ENCODE results near the gene WDR70.
"Not testable (repeated sequence)": the region's sequence is repeated elsewhere in the genome, so short reads cannot be mapped to it uniquely, and the experiment has no call there.

The WDR70 gene

GRCh38 chr5:37428044-37428443 is 48.9 kb downstream of the WDR70 start:
- Mint-ChIP-seq H3K36me3 (ENCODE audit: low read depth) (peaks cover 4% of the 10 kb centered on the region), H3K9me3 (no peaks in the 10 kb centered on the region), H3K27ac (no peak overlapping the region), H3K27me3 (ENCODE audit: low read depth) (no peaks in the 10 kb centered on the region), H3K4me3 (no peak overlapping the region), H3K4me1 (ENCODE audit: low read depth) (peaks cover 2% of the 10 kb centered on the region)

DNA sequence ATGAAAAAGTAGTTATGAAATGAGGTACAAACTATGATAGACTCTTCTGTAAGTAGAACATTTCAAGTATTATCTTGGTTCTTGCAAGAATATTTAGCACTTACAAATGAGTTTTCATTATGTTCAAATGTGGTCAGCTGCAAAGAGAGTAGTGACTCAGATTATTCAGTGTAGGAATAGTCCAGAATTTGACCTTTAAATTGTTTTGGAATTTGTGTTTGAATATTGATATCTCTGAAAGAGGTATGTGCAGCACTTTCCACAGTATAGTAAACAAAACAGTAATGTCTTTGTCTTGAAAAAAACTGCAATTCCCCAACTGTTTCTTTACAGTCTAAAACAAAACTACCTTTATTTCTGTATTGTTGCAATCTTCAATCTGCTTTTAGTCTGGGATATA is 56.1 kb downstream of the WDR70 start:
- peaks cover 2% of the 10 kb centered on the region for H3K36me3 Mint-ChIP-seq (ENCODE audit: low read depth)
- H3K4me1 Mint-ChIP-seq (ENCODE audit: low read depth): no peaks in the 10 kb centered on the region
- no peak overlapping the region for H3K4me3 Mint-ChIP-seq
- no peak overlapping the region for H3K27ac Mint-ChIP-seq
- no peaks in the 10 kb centered on the region for H3K27me3 Mint-ChIP-seq (ENCODE audit: low read depth)
- H3K9me3 Mint-ChIP-seq: no peaks in the 10 kb centered on the region

DNA sequence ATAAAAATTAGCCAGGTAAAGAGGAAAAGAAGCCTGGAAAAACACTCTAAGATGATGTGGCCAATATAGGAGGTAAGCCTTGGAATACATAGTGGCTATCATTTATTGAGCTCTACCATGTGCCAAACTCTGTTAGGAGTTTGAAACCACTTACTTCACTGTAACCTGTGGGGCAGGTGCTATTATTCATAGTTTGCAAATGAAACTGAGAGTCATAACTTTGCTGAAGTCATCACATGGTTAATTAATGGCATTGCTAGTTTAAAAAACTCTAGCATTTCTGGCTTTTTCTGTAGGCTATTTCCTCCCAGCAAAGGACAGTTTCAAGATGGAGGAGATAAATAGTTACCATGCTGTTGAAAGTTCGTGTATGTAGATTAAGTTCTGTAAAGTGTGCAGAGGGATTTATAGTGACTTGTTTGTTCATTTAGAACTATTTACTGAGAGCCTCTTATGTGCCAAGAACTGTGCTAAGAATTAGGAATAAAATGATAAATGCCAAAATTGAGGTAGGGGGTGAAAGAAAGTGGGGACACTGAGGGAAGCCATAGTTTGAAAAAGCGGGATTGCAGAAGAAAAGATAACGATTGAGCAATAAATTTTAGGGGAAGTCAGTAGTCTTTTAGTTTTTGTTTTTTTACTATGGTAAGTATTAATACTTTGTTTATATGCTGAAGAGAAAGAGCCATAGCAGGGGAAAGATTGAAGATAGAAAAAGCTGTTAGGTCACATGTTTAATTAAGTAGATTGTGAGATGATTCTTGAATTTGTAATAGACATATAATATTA is 57.2 kb downstream of the WDR70 start:
- Mint-ChIP-seq H3K27ac (no peak overlapping the region), H3K4me1 (ENCODE audit: low read depth) (no peaks in the 10 kb centered on the region), H3K36me3 (ENCODE audit: low read depth) (peaks cover 4% of the 10 kb centered on the region), H3K27me3 (ENCODE audit: low read depth) (no peaks in the 10 kb centered on the region), H3K9me3 (no peaks in the 10 kb centered on the region), H3K4me3 (no peak overlapping the region)

- no peaks in the 10 kb centered on the region for H3K9me3 Mint-ChIP-seq
- H3K27ac Mint-ChIP-seq: no peak overlapping the region
- H3K27me3 Mint-ChIP-seq (ENCODE audit: low read depth): no peaks in the 10 kb centered on the region
- H3K4me3 Mint-ChIP-seq: no peak overlapping the region
- H3K4me1 Mint-ChIP-seq (ENCODE audit: low read depth): no peaks in the 10 kb centered on the region
- H3K36me3 Mint-ChIP-seq (ENCODE audit: low read depth): peaks cover 4% of the 10 kb centered on the region
These were observed 58.6 kb downstream of the WDR70 start for GRCh38 chr5:37437711-37438110.

DNA sequence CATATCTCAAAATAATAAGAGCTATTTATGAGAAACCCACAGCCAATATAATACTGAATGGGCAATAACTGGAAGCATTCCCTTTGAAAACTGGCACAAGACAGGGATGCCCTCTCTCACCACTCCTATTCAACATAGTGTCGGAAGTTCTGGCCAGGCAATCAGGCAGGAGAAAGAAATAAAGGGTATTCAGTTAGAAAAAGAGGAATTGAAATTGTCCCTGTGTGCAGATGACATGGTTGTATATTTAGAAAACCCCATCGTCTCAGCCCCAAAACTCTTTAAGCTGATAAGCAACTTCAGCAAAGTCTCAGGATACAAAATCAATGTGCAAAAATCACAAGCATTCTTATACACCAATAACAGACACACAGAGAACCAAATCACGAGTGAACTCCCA is 66.7 kb downstream of the WDR70 start:
- H3K4me3 Mint-ChIP-seq; H3K27me3 Mint-ChIP-seq (ENCODE audit: low read depth); H3K4me1 Mint-ChIP-seq (ENCODE audit: low read depth); H3K27ac Mint-ChIP-seq: not testable (repeated sequence)
- Mint-ChIP-seq H3K36me3 (ENCODE audit: low read depth) (peaks cover 35% of the 10 kb centered on the region), H3K9me3 (peaks cover 20% of the 10 kb centered on the region)

DNA sequence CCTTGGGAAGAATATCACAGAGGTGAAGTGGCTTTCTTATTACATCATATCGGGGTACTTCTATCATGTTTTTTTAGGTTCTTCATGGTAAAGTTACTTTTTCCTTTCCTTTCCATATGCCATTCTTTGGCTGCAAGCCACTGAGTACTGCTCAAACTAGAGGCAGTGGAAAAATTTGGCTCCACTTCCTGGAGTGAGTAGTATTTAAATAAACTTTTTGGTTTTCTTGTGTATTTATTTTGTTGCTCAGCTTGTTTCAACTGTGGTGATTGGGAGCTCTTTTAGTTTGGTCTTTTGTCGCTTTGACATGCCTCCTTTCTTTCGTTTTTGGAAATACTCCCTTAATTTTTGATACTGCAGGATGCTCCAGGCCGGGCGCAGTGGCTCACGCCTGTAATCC is 69.8 kb downstream of the WDR70 start:
- Mint-ChIP-seq H3K9me3 (peaks cover 36% of the 10 kb centered on the region), H3K27ac (no peak overlapping the region), H3K4me1 (ENCODE audit: low read depth) (no peaks in the 10 kb centered on the region), H3K36me3 (ENCODE audit: low read depth) (peaks cover 49% of the 10 kb centered on the region), H3K27me3 (ENCODE audit: low read depth) (no peaks in the 10 kb centered on the region), H3K4me3 (no peak overlapping the region)

DNA sequence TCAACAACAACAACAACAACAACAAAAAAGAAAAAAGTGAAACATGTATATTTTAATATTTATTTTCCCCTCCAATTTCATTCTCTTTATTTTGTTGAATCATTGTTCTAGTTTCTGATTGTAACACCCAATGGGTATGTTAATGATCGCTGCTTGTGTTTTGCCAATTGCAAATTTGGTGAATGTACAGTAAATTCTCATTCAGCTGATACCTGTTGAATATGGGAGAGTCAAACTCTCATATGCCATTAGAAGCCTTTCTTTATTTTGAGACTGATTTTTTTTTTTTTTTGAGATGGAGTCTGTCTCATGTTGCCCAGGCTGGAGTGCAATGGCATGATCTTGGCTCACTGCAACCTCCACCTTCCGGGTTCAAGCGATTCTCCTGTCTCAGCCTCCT is 72.9 kb downstream of the WDR70 start:
- H3K4me3 Mint-ChIP-seq; H3K27ac Mint-ChIP-seq; H3K4me1 Mint-ChIP-seq (ENCODE audit: low read depth); H3K27me3 Mint-ChIP-seq (ENCODE audit: low read depth): not testable (repeated sequence)
- Mint-ChIP-seq H3K9me3 (peaks cover 28% of the 10 kb centered on the region), H3K36me3 (ENCODE audit: low read depth) (peaks cover 27% of the 10 kb centered on the region)

DNA sequence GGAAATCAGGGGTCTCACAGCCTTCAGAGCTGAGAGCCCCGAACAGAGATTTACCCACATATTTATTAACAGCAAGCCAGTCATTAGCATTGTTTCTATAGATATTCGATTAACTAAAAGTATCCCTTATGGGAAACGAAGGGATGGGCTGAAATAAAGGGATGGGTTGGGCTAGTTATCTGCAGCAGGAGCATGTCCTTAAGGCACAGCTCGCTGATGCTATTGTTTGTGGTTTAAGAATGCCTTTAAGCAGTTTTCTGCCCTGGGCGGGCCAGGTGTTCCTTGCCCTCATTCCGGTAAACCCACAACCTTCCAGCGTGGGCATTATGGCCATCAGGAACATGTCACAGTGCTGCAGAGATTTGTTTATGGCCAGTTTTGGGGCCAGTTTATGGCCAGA is 74.1 kb downstream of the WDR70 start:
- not testable (repeated sequence) for H3K4me3 Mint-ChIP-seq; H3K27ac Mint-ChIP-seq; H3K4me1 Mint-ChIP-seq (ENCODE audit: low read depth); H3K27me3 Mint-ChIP-seq (ENCODE audit: low read depth)
- peaks cover 27% of the 10 kb centered on the region for H3K36me3 Mint-ChIP-seq (ENCODE audit: low read depth)
- H3K9me3 Mint-ChIP-seq: peaks cover 22% of the 10 kb centered on the region

DNA sequence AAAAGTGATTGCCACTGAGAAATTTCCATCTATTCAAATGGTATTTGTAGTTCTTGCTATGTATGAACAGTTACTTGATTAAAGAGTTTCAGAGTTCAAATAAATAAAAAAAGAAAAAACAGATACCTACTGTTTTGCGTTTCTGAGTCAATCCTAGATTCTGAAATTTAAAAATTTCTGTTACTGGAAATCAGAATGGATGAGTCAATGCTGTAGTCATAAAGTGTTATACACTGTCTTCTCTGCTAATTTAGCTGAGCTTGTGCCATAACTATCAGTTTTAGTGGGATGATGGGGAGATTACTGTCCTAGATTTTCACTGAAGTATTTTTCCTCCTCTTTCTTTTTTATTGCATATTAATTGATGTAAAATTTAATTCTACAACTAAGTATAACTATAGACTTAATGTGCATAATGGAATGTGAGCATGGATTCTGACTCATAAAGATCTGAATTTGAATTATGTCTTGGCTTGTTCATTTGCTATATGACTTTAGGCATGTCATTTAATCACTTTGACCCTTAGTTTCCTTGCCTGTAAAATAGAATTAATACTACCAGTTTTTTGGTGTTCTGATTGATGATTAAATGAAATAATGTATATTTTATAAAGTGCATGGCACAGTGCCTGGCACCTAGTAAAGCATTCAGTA is 75.4 kb downstream of the WDR70 start:
- H3K9me3 Mint-ChIP-seq: peaks cover 22% of the 10 kb centered on the region
- not testable (repeated sequence) for H3K4me3 Mint-ChIP-seq; H3K27ac Mint-ChIP-seq; H3K27me3 Mint-ChIP-seq (ENCODE audit: low read depth); H3K4me1 Mint-ChIP-seq (ENCODE audit: low read depth)
- peaks cover 24% of the 10 kb centered on the region for H3K36me3 Mint-ChIP-seq (ENCODE audit: low read depth)

DNA sequence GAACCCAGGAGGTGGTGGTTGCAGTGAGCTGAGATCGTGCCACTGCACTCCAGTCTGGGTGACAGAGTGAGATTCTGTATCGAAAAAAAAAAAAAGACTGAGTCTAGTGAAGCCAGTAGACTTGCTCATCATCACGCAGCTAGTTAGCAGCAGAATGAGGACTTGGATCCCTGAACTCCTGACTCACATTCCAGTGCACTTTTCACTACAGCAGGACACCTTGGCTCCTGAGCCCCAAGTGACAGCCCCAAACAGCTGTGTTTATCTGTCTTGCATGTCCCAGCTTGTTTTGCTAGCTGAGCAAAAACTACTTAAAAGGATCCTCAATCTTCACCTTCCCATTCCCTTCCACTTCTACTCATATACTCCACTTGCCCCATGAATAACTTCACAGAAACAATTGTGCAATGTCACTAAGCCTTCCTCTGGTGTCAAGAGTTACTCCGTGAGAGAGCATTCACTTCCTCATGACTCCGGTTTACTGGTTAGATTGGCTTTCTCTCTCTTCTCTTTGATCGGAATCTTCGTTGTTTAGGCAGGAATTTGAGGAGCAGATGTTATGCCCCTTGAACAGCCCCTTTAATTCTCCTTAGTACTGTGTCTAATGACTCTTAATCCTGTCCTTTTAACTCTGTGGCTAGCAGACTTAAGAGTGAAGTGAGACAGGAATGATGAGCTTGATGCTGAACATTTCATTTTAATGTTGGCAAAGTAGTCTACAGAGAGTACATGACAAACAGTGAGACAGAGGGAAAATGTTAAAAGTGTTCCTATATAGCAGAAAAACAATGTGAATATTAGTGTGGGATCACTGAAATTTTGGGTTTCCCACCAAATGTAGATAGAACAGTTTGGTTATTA is 84.3 kb downstream of the WDR70 start:
- not testable (repeated sequence) for H3K9me3 Mint-ChIP-seq; H3K27ac Mint-ChIP-seq; H3K36me3 Mint-ChIP-seq (ENCODE audit: low read depth); H3K27me3 Mint-ChIP-seq (ENCODE audit: low read depth); H3K4me1 Mint-ChIP-seq (ENCODE audit: low read depth); H3K4me3 Mint-ChIP-seq

- not testable (repeated sequence) for H3K27ac Mint-ChIP-seq; H3K4me3 Mint-ChIP-seq; H3K27me3 Mint-ChIP-seq (ENCODE audit: low read depth); H3K4me1 Mint-ChIP-seq (ENCODE audit: low read depth); H3K36me3 Mint-ChIP-seq (ENCODE audit: low read depth); H3K9me3 Mint-ChIP-seq
These were observed 85.5 kb downstream of the WDR70 start for GRCh38 chr5:37464581-37464980.

GRCh38 chr5:37469383-37469782 is 90.3 kb downstream of the WDR70 start:
- H3K4me1 Mint-ChIP-seq (ENCODE audit: low read depth); H3K27ac Mint-ChIP-seq: not testable (repeated sequence)
- peaks cover 19% of the 10 kb centered on the region for H3K9me3 Mint-ChIP-seq

GRCh38 chr5:37471666-37472197 is 92.6 kb downstream of the WDR70 start:
- no peak overlapping the region for H3K4me3 Mint-ChIP-seq
- H3K27ac Mint-ChIP-seq: no peak overlapping the region
- H3K4me1 Mint-ChIP-seq (ENCODE audit: low read depth): no peaks in the 10 kb centered on the region
- H3K27me3 Mint-ChIP-seq (ENCODE audit: low read depth): no peaks in the 10 kb centered on the region
- peaks cover 17% of the 10 kb centered on the region for H3K36me3 Mint-ChIP-seq (ENCODE audit: low read depth)
- peaks cover 19% of the 10 kb centered on the region for H3K9me3 Mint-ChIP-seq

More at GRCh38 chr5:37469383-37469782, 90.3 kb downstream of the WDR70 start:
- H3K36me3 Mint-ChIP-seq (ENCODE audit: low read depth): peaks cover 14% of the 10 kb centered on the region
- H3K27me3 Mint-ChIP-seq (ENCODE audit: low read depth); H3K4me3 Mint-ChIP-seq: not testable (repeated sequence)

GRCh38 chr5:37477426-37477825 is 98.3 kb downstream of the WDR70 start:
- Mint-ChIP-seq H3K27ac (no peak overlapping the region), H3K4me1 (ENCODE audit: low read depth) (no peaks in the 10 kb centered on the region), H3K4me3 (no peak overlapping the region), H3K36me3 (ENCODE audit: low read depth) (peaks cover 40% of the 10 kb centered on the region), H3K9me3 (peaks cover 27% of the 10 kb centered on the region), H3K27me3 (ENCODE audit: low read depth) (no peaks in the 10 kb centered on the region)
